Stimulated activated naive CD8-positive, alpha-beta T cell treated with anti-CD3 and anti-CD28 coated beads, Interleukin-15, Interleukin-2, amounts not matched to agents 100 ng/mL and 50 ng/mL, for 24 hours (primary cell): ENCODE data around the gene PMFBP1.

Experiments
- H3K27ac Mint-ChIP-seq: one replicate; pipeline ENCODE4 v1.8.0; 2021; ENCODE audit warnings: mild to moderate bottlenecking, mixed read lengths
- H3K27me3 Mint-ChIP-seq: one replicate; pipeline ENCODE4 v1.8.0; 2021; ENCODE audit warnings: mixed read lengths
- H3K36me3 Mint-ChIP-seq: one replicate; pipeline ENCODE4 v1.8.0; 2021; ENCODE audit warnings: low read depth, mixed read lengths
- H3K4me1 Mint-ChIP-seq: one replicate; pipeline ENCODE4 v1.8.0; 2021; ENCODE audit warnings: low read depth, mixed read lengths
- H3K4me3 Mint-ChIP-seq: one replicate; pipeline ENCODE4 v1.8.0; 2021; ENCODE audit warnings: mild to moderate bottlenecking, mixed read lengths
- H3K9me3 Mint-ChIP-seq: one replicate; pipeline ENCODE4 v1.8.0; 2021; ENCODE audit warnings: mixed read lengths

Gene PMFBP1

GRCh38 chr16:72198021-72198711, 26.2 kb upstream of the PMFBP1 start:
- Mint-ChIP-seq H3K36me3 (no peaks in the 10 kb centered on the region), H3K4me1 (peaks cover 9% of the 10 kb centered on the region), H3K4me3 (no peak overlapping the region), H3K9me3 (no peaks in the 10 kb centered on the region), H3K27me3 (no peaks in the 10 kb centered on the region), H3K27ac (no peak overlapping the region)

GRCh38 chr16:72197545-72197944, 25.6 kb upstream of the PMFBP1 start:
- no peaks in the 10 kb centered on the region for H3K36me3 Mint-ChIP-seq
- peaks cover 3% of the 10 kb centered on the region for H3K4me1 Mint-ChIP-seq
- no peak overlapping the region for H3K4me3 Mint-ChIP-seq
- no peak overlapping the region for H3K27ac Mint-ChIP-seq
- H3K9me3 Mint-ChIP-seq: no peaks in the 10 kb centered on the region
- H3K27me3 Mint-ChIP-seq: no peaks in the 10 kb centered on the region

- no peak overlapping the region for H3K27ac Mint-ChIP-seq
- no peaks in the 10 kb centered on the region for H3K4me1 Mint-ChIP-seq
- no peaks in the 10 kb centered on the region for H3K36me3 Mint-ChIP-seq
- H3K9me3 Mint-ChIP-seq: no peaks in the 10 kb centered on the region
- no peaks in the 10 kb centered on the region for H3K27me3 Mint-ChIP-seq
- no peak overlapping the region for H3K4me3 Mint-ChIP-seq
Observed at GRCh38 chr16:72195609-72196008, 23.7 kb upstream of the PMFBP1 start.

- Mint-ChIP-seq H3K27me3 (no peaks in the 10 kb centered on the region), H3K9me3 (no peaks in the 10 kb centered on the region), H3K27ac (no peak overlapping the region), H3K36me3 (no peaks in the 10 kb centered on the region), H3K4me1 (no peaks in the 10 kb centered on the region), H3K4me3 (no peak overlapping the region)
Observed at GRCh38 chr16:72191551-72191950, 19.6 kb upstream of the PMFBP1 start.

- no peak overlapping the region for H3K4me3 Mint-ChIP-seq
- H3K27me3 Mint-ChIP-seq: no peaks in the 10 kb centered on the region
- no peak overlapping the region for H3K27ac Mint-ChIP-seq
- no peaks in the 10 kb centered on the region for H3K4me1 Mint-ChIP-seq
- no peaks in the 10 kb centered on the region for H3K9me3 Mint-ChIP-seq
- H3K36me3 Mint-ChIP-seq: no peaks in the 10 kb centered on the region
Observed at GRCh38 chr16:72189865-72190371, 18.0 kb upstream of the PMFBP1 start.

- H3K9me3 Mint-ChIP-seq: no peaks in the 10 kb centered on the region
- no peaks in the 10 kb centered on the region for H3K4me1 Mint-ChIP-seq
- H3K27me3 Mint-ChIP-seq: no peaks in the 10 kb centered on the region
- H3K36me3 Mint-ChIP-seq: no peaks in the 10 kb centered on the region
- H3K27ac Mint-ChIP-seq: no peak overlapping the region
- no peak overlapping the region for H3K4me3 Mint-ChIP-seq
Observed at GRCh38 chr16:72188541-72188940, 16.6 kb upstream of the PMFBP1 start.

- no peaks in the 10 kb centered on the region for H3K36me3 Mint-ChIP-seq
- H3K27ac Mint-ChIP-seq: no peak overlapping the region
- H3K27me3 Mint-ChIP-seq: no peaks in the 10 kb centered on the region
- no peak overlapping the region for H3K4me3 Mint-ChIP-seq
- H3K9me3 Mint-ChIP-seq: no peaks in the 10 kb centered on the region
- H3K4me1 Mint-ChIP-seq: no peaks in the 10 kb centered on the region
Observed at GRCh38 chr16:72187551-72187950, 15.6 kb upstream of the PMFBP1 start.

- Mint-ChIP-seq H3K36me3 (no peaks in the 10 kb centered on the region), H3K4me1 (no peaks in the 10 kb centered on the region), H3K4me3 (no peak overlapping the region), H3K9me3 (no peaks in the 10 kb centered on the region), H3K27me3 (no peaks in the 10 kb centered on the region), H3K27ac (no peak overlapping the region)
Observed at GRCh38 chr16:72182976-72183375, 11.0 kb upstream of the PMFBP1 start.

- Mint-ChIP-seq H3K27me3 (no peaks in the 10 kb centered on the region), H3K36me3 (no peaks in the 10 kb centered on the region)
Observed at GRCh38 chr16:72179204-72179970, 7.4 kb upstream of the PMFBP1 start.

GRCh38 chr16:72174726-72175125, 2.8 kb upstream of the PMFBP1 start:
- no peaks in the 10 kb centered on the region for H3K36me3 Mint-ChIP-seq
- H3K4me3 Mint-ChIP-seq: no peak overlapping the region
- no peaks in the 10 kb centered on the region for H3K27me3 Mint-ChIP-seq
- H3K27ac Mint-ChIP-seq: no peak overlapping the region
- peaks cover 12% of the 10 kb centered on the region for H3K4me1 Mint-ChIP-seq
- peaks cover 10% of the 10 kb centered on the region for H3K9me3 Mint-ChIP-seq

More at GRCh38 chr16:72179204-72179970, 7.4 kb upstream of the PMFBP1 start:
- H3K4me1 Mint-ChIP-seq: no peaks in the 10 kb centered on the region
- H3K9me3 Mint-ChIP-seq: peaks cover 7% of the 10 kb centered on the region
- H3K27ac Mint-ChIP-seq: no peak overlapping the region
- H3K4me3 Mint-ChIP-seq: no peak overlapping the region

GRCh38 chr16:72173997-72174396, 2.0 kb upstream of the PMFBP1 start:
- Mint-ChIP-seq H3K27ac (no peak overlapping the region), H3K9me3 (peaks cover 10% of the 10 kb centered on the region), H3K36me3 (no peaks in the 10 kb centered on the region), H3K4me1 (peaks cover 12% of the 10 kb centered on the region), H3K27me3 (no peaks in the 10 kb centered on the region), H3K4me3 (no peak overlapping the region)

GRCh38 chr16:72171236-72171635, 719 bp downstream of the PMFBP1 start:
- H3K36me3 Mint-ChIP-seq: no peaks in the 10 kb centered on the region
- H3K4me1 Mint-ChIP-seq: peaks cover 12% of the 10 kb centered on the region
- no peaks in the 10 kb centered on the region for H3K27me3 Mint-ChIP-seq
- no peak overlapping the region for H3K27ac Mint-ChIP-seq
- no peak overlapping the region for H3K4me3 Mint-ChIP-seq
- H3K9me3 Mint-ChIP-seq: peaks cover 3% of the 10 kb centered on the region

- H3K36me3 Mint-ChIP-seq: no peaks in the 10 kb centered on the region
- peaks cover 12% of the 10 kb centered on the region for H3K4me1 Mint-ChIP-seq
- no peaks in the 10 kb centered on the region for H3K27me3 Mint-ChIP-seq
- H3K27ac Mint-ChIP-seq: no peak overlapping the region
- H3K4me3 Mint-ChIP-seq: no peak overlapping the region
- peaks cover 3% of the 10 kb centered on the region for H3K9me3 Mint-ChIP-seq
Observed at GRCh38 chr16:72169708-72170107, 2.2 kb downstream of the PMFBP1 start.

- Mint-ChIP-seq H3K27me3 (no peaks in the 10 kb centered on the region), H3K27ac (no peak overlapping the region), H3K9me3 (no peaks in the 10 kb centered on the region), H3K36me3 (no peaks in the 10 kb centered on the region), H3K4me3 (no peak overlapping the region), H3K4me1 (peaks cover 12% of the 10 kb centered on the region)
Observed at GRCh38 chr16:72168365-72168764, 3.6 kb downstream of the PMFBP1 start.

- Mint-ChIP-seq H3K4me1 (peaks cover 5% of the 10 kb centered on the region), H3K27me3 (no peaks in the 10 kb centered on the region), H3K36me3 (no peaks in the 10 kb centered on the region), H3K4me3 (no peak overlapping the region), H3K9me3 (no peaks in the 10 kb centered on the region), H3K27ac (no peak overlapping the region)
Observed at GRCh38 chr16:72166954-72167561, 4.9 kb downstream of the PMFBP1 start.
